Stimulated activated CD8-positive, alpha-beta memory T cell treated with anti-CD3 and anti-CD28 coated beads, Interleukin-15, amount 100 ng/mL, for 24 hours (primary cell): Measurements from ENCODE around the gene DHX58.

Experiments used
- DNase-seq: peaks from one replicate; pipeline ENCODE4 v3.0.0-alpha.2; 2020; ENCODE audit warnings: low read depth

DHX58 gene

DNA sequence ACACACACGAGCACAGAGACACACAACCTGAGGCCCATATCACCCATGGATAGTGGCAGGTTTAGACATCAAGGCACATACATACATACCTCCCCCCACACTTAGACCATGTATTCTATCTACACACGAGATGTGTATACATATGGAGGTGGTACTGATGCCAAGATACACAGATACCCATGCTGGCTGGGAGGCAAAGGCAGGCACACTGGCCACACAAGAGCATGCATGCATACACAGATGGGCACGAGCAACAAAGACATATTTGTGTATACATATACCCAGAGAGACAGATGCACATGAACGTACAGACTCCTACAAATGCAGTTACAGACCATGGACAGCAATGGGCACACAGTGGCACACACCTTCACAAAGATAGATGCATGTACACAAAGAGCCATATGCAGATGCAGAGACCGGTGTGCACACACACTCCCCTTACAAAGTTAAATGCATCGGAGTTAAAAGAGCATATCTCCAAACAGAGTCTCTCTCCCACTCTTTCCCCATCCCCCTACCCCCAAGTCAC is 60.1 kb downstream of the DHX58 start:
- DNase-seq: no peak

DNA sequence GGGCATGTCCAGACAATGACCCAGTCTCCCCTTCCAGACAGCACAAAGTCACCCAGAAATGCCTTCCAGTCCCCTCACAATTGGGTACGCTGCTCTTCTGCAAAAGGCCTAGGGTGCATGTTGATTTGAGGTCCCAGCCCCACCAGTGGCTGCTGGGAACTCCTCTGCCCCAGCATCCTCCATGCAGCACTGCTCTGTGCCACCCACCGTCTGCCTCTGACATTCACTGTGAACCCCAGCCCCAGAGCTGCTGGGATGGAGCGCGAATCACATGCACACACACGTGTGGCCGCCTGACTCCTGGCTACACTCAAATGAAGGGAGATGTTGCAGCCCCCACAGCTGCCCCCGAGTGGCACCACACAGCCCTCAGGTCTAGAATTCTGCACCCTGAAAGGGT is 60.9 kb downstream of the DHX58 start:
- no peak for DNase-seq
